ENCODE measurements around the gene CACNA1H.
"Not testable (repeated sequence)": the region's sequence is repeated elsewhere in the genome, so short reads cannot be mapped to it uniquely, and the experiment has no call there.

Gene CACNA1H

GRCh38 chr16:1215574-1216295 lies 62.8 kb downstream of the CACNA1H start:
- DNase-seq: no peak

GRCh38 chr16:1216296-1216619 lies 63.4 kb downstream of the CACNA1H start:
- DNase-seq: no peak

- no peak for DNase-seq
These were observed 63.9 kb downstream of the CACNA1H start for GRCh38 chr16:1216681-1217400.

- no peak for DNase-seq
These were observed 64.6 kb downstream of the CACNA1H start for GRCh38 chr16:1217526-1217925.

- no peak for DNase-seq
These were observed 65.4 kb downstream of the CACNA1H start for GRCh38 chr16:1218061-1218929.

GRCh38 chr16:1218930-1219611 lies 66.2 kb downstream of the CACNA1H start:
- no peak for DNase-seq

GRCh38 chr16:1220098-1220728 lies 67.3 kb downstream of the CACNA1H start:
- no peak for DNase-seq

- DNase-seq: no peak
These were observed 68.1 kb downstream of the CACNA1H start for GRCh38 chr16:1220841-1221627.

- DNase-seq: no peak
These were observed 69.0 kb downstream of the CACNA1H start for GRCh38 chr16:1221628-1222552.

GRCh38 chr16:1222553-1223354 lies 69.8 kb downstream of the CACNA1H start:
- DNase-seq: no peak

- DNase-seq: no peak
These were observed 70.7 kb downstream of the CACNA1H start for GRCh38 chr16:1223355-1224214.

- DNase-seq: no peak
These were observed 71.7 kb downstream of the CACNA1H start for GRCh38 chr16:1224558-1224957.

GRCh38 chr16:1225051-1225451 lies 72.1 kb downstream of the CACNA1H start, which contains the start of gene TPSG1:
Gene TPSG1 (minus strand): TSS chr16:1225268. CDS start chr16:1225252, 16 bp downstream.
- no peak for DNase-seq

GRCh38 chr16:1225728-1226311 lies 72.9 kb downstream of the CACNA1H start:
- not testable (repeated sequence) for DNase-seq

GRCh38 chr16:1226692-1227091 lies 73.8 kb downstream of the CACNA1H start:
- DNase-seq: not testable (repeated sequence)

GRCh38 chr16:1228227-1228626 lies 75.3 kb downstream of the CACNA1H start:
- not testable (repeated sequence) for DNase-seq

- not testable (repeated sequence) for DNase-seq
These were observed 76.6 kb downstream of the CACNA1H start for GRCh38 chr16:1229476-1229875.

GRCh38 chr16:1230084-1230470 lies 77.2 kb downstream of the CACNA1H start, which contains the start of gene TPSB2:
Gene TPSB2 (minus strand): TSS chr16:1230184. CDS start chr16:1229951, 233 bp downstream.
- DNase-seq: not testable (repeated sequence)
